Measurements from ENCODE around the gene GOLGA6L1.
"Not testable (repeated sequence)": the region's sequence is repeated elsewhere in the genome, so short reads cannot be mapped to it uniquely, and the experiment has no call there.

GOLGA6L1 gene

GRCh38 chr15:23136722-23137121, at the start of gene GOLGA6L1:
TSS of gene GOLGA6L1 (minus strand) at chr15:23136822. CDS start at chr15:23136731, 91 bp downstream.
- not testable (repeated sequence) for DNase-seq (ENCODE audit: low read depth, low spot score)

DNA sequence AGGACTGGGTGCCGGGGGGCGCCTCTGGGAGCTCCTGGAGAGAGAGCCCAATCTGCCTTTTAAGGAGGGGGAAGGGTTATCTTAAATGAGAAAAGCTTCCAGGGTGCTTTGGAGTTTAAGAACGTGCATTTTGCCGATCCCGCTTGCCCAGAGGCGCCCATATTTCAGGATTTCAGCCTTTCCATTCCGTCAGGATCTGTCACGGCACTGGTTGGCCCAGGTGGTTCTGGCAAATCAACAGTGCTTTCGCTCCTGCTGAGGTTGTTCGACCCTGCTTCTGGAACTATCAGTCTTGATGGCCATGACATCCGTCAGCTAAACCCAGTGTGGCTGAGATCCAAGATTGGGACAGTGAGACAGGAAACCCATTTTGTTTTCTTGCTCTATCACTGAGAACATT, 44.6 kb upstream of the GOLGA6L1 start:
- not testable (repeated sequence) for DNase-seq (ENCODE audit: low read depth, low spot score)

GRCh38 chr15:23180547-23180927, 43.9 kb upstream of the GOLGA6L1 start:
- DNase-seq (ENCODE audit: low read depth, low spot score) = not testable (repeated sequence)

DNA sequence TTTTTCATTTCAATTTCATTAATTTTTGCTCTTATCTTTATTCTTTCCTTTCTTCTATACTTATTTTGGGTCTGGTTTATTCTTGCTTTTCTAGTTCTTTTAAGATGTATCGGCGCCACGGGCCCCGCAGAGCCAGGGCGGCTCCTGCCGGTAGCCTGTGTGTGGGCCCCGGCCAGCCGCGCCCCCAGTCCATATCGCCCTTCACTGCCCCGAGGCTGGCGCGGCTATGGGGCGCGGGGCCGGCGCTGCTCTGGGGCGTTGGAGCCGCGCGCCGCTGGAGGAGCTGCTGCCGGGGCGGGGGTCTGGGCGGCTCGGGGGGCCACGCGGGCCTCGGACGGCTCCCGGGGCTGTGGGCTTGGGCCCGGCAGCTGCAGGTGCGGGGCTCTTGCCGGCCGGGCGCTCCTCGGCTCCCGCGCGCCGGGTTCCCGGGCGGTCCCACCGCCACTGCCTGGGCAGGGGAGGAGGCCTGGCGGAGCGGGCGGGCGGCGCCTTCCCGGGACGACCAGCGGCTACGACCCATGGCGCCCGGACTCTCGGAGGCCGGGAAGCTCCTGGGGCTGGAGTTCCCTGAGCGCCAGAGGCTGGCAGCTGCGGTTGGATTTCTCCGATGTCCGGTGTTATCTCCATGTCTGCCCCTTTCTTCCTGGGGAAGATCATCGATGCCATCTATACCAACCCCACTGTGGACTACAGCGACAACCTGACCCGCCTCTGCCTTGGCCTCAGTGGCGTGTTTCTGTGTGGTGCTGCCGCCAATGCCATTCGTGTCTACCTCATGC, 43.3 kb upstream of the GOLGA6L1 start:
- not testable (repeated sequence) for DNase-seq (ENCODE audit: low read depth, low spot score)

DNA sequence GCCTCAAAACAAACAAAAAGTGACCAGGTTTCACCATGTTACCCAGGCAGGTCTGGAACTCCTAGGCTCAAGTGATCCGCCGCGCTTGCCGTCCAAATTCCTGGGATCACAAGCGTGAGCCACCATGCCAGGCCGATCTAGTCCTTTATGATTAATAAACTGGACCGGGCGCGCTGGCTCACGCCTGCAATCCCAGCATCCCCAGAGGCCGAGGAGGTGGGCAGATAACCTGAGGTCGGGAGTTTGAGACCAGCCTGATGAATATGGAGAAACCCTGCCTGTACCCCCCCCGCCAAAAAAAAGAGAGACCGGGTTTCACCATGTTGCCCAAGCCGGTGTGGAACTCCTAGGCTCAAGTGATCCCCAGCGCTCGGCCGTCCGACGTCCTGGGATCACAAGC, 40.1 kb upstream of the GOLGA6L1 start:
- not testable (repeated sequence) for DNase-seq (ENCODE audit: low read depth, low spot score)

DNA sequence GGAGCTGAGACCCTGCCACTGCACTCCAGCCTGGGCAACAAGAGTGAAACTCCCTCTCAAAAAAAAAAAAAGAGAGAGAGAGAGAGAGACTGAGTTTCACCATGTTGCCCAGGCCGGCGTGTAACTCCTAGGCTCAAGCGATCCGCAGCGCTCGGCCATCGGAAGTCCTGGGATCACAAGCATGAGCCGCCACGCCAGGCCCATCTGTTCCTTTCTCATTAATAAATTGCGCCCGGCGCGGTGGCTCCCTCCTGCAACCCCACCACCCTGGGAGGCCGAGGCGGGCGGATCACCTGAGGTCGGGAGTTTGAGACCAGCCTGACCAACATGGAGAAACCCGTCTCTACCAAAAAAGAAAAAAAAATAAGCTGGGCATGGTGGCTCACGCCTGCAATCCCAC, 39.0 kb upstream of the GOLGA6L1 start:
- not testable (repeated sequence) for DNase-seq (ENCODE audit: low read depth, low spot score)

DNA sequence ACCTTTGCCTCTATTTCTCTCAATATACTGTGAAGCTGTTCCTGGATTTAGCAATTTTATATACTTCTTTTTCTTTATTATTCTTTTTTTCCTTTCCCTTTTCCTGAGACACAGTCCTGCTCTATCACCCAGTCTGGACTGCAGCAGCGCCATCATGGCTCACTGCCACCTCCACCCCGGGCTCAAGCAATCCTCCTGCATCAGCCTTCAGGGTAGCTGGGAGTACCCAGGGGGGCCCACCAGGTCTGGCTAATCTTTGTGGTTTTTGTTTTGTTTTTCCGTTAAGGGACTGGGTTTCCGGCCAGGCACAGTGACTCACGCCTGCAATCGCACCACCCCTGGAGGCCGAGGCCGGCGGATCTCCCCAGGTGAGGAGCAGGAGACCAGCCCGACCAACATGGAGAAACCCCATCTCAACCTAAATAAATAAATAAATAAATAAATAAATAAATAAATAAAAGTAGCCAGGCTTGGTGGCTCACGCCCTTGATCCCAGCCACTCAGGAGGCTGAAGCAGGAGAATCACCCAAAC, 38.1 kb upstream of the GOLGA6L1 start:
- not testable (repeated sequence) for DNase-seq (ENCODE audit: low read depth, low spot score)

GRCh38 chr15:23132787-23133186, 3.8 kb downstream of the GOLGA6L1 start:
- DNase-seq (ENCODE audit: low read depth, low spot score) = not testable (repeated sequence)

GRCh38 chr15:23118208-23118607, 18.4 kb downstream of the GOLGA6L1 start:
- no peak for DNase-seq (ENCODE audit: low read depth, low spot score)

- no peak for DNase-seq (ENCODE audit: low read depth, low spot score)
These were observed 40.8 kb downstream of the GOLGA6L1 start for GRCh38 chr15:23095796-23096195.

- DNase-seq (ENCODE audit: low read depth, low spot score) = no peak
These were observed 53.5 kb downstream of the GOLGA6L1 start for GRCh38 chr15:23083115-23083514.

DNA sequence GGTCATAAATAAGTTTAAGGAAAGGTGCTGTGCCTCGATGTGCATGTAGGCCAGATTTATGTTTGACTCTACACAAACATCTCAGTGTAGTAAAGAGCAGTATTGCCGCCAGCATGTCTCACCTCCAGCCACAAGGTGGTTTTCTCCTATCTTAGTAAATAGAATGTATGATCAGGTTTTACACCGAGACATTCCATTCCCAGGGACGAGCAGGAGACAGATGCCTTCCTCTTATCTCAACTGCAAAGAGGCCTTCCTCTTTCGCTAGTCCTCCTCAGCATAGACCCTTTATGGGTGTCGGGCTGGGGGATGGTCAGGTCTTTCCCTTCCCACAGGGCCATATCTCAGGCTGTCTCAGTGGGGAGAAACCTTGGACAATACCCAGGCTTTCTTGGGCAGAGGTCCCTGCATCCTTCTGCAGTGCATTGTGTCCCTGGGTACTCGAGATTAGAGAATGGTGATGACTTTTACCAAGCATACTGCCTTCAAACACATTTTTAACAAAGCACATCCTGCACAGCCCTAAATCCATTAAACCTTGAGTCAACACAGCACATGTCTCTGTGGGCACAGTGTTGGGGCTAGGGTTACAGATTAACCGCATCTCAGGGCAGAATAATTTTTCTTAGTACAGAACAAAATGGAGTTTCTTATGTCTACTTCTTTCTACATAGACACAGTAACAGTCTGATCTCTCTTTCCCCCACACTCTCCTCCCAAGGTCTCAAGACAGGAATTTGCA, 54.5 kb downstream of the GOLGA6L1 start:
- not testable (repeated sequence) for DNase-seq (ENCODE audit: low read depth, low spot score)

GRCh38 chr15:23081271-23081670, 55.4 kb downstream of the GOLGA6L1 start:
- DNase-seq (ENCODE audit: low read depth, low spot score) = no peak

DNA sequence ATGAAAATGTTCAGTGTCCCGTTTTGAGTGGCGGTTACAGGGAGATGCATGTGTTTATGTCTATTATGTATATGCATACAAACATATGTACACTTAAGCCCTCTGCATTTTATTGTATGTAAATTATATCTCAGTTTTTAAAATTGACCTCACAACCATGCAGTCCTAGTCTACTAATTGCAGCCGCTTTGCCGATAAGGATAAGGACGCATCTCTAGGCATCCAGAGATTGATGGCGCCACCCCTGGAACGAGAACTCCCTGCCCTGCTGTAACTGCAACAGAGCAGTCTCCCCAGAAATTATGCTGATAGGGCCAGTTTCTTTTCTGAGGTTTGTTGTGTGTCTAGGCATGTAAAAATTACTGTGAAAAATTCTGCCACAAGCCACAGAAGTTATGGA, 56.9 kb downstream of the GOLGA6L1 start:
- no peak for DNase-seq (ENCODE audit: low read depth, low spot score)

All from activated naive CD8-positive, alpha-beta T cell treated with anti-CD3 and anti-CD28 coated beads, Interleukin-2, amount 50 U/mL, for 16 hours (primary cell).